Measurements from ENCODE around the gene C1orf50.

Gene C1orf50

DNA sequence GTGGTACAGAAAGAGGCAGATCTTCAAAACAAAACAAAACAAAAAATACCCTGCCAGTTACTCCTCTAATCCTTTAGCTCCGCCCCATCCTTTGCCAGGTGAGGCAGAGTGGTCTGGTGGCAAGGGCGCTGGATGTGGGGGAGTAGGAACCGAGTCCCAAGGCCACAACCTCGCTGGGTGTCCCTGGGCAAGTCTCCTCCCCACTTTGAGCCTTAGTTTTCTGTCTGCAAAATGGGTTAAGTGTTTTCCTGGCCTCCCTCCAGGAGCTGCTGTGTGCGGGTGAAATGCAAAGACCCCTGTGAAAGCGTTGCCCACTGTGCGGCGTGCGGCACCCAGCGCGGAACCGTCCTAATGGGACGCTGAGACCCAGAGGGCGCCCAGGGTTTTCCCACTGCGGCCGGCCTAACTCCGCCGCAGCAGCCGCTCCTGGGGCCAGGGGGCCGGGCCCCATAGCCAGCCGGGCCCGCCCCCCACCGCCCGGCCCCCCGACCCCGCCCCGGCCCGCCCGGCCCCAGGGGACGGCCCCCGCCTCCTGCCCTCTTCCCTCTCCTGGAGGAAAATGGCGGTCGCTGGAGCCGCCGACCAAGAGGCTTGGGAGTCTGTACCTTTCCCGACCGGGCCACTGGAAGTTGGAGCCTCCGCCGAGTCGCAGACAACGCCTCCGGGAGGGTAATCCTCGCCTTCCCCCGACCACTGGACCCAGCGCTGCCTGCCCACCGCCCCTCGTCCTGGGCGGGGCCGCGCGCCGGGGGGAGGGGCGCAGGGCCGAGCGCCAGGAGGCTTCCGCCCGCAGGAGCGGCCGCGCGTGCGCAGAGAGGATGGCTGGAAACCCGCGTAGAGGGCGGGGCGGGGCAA, 49.8 kb downstream of the C1orf50 start, which contains the start of the genes ERMAP and SVBP (continued):
- TF ChIP-seq, protein P1, sequence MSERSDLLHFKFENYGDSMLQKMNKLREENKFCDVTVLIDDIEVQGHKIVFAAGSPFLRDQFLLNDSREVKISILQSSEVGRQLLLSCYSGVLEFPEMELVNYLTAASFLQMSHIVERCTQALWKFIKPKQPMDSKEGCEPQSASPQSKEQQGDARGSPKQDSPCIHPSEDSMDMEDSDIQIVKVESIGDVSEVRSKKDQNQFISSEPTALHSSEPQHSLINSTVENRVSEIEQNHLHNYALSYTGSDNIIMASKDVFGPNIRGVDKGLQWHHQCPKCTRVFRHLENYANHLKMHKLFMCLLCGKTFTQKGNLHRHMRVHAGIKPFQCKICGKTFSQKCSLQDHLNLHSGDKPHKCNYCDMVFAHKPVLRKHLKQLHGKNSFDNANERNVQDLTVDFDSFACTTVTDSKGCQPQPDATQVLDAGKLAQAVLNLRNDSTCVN (tag by site-specific recombination; optimal IDR thresholded peaks at IDR 0.05), result peak; percentile 77
- no peak for TF ChIP-seq ZNF629 (tag by site-specific recombination; IDR thresholded peaks at IDR 0.05)
- TF ChIP-seq KLF7 (tag by site-specific recombination; IDR thresholded peaks at IDR 0.05; ENCODE audit: borderline replicate concordance), result peak; percentile 85; the same call in 1 of the 2 replicates
- 0 out of 2 replicates have a peak, but pooled peaks have one; percentile 45 for TF ChIP-seq ZXDB (tag by site-specific recombination; IDR thresholded peaks at IDR 0.05)
- peak; percentile 79 for TF ChIP-seq SP2 (tag by site-specific recombination; IDR thresholded peaks at IDR 0.05)
- TF ChIP-seq ZNF600 (tag by site-specific recombination; IDR thresholded peaks at IDR 0.05), result peak; percentile 60
- TF ChIP-seq ZNF776 (tag by site-specific recombination; IDR thresholded peaks at IDR 0.05; ENCODE audit: borderline replicate concordance), result no peak
- TF ChIP-seq KLF1 (tag by site-specific recombination; IDR thresholded peaks at IDR 0.05), result peak; percentile 87
- TF ChIP-seq ZNF837 (tag by site-specific recombination; IDR thresholded peaks at IDR 0.05), result no peak
- TF ChIP-seq ZFHX2 (tag by site-specific recombination; conservative IDR thresholded peaks at IDR 0.05), result peak; percentile 32; the same call in 1 of the 2 replicates
- peak; percentile 86 for TF ChIP-seq YY1 (tag by site-specific recombination; IDR thresholded peaks at IDR 0.05)
- TF ChIP-seq KLF8 (tag by site-specific recombination; IDR thresholded peaks at IDR 0.05), result peak; percentile 95
- peak; percentile 81 for TF ChIP-seq IKZF3 (tag by site-specific recombination; IDR thresholded peaks at IDR 0.05)
- TF ChIP-seq, protein P2, sequence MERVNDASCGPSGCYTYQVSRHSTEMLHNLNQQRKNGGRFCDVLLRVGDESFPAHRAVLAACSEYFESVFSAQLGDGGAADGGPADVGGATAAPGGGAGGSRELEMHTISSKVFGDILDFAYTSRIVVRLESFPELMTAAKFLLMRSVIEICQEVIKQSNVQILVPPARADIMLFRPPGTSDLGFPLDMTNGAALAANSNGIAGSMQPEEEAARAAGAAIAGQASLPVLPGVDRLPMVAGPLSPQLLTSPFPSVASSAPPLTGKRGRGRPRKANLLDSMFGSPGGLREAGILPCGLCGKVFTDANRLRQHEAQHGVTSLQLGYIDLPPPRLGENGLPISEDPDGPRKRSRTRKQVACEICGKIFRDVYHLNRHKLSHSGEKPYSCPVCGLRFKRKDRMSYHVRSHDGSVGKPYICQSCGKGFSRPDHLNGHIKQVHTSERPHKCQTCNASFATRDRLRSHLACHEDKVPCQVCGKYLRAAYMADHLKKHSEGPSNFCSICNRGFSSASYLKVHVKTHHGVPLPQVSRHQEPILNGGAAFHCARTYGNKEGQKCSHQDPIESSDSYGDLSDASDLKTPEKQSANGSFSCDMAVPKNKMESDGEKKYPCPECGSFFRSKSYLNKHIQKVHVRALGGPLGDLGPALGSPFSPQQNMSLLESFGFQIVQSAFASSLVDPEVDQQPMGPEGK (tag by site-specific recombination; IDR thresholded peaks at IDR 0.05), result peak; percentile 74; the same call in 1 of the 2 replicates
- peak; percentile 71; the same call in 1 of the 2 replicates for TF ChIP-seq ZNF2 (tag by site-specific recombination; IDR thresholded peaks at IDR 0.05)
- TF ChIP-seq, protein P3, sequence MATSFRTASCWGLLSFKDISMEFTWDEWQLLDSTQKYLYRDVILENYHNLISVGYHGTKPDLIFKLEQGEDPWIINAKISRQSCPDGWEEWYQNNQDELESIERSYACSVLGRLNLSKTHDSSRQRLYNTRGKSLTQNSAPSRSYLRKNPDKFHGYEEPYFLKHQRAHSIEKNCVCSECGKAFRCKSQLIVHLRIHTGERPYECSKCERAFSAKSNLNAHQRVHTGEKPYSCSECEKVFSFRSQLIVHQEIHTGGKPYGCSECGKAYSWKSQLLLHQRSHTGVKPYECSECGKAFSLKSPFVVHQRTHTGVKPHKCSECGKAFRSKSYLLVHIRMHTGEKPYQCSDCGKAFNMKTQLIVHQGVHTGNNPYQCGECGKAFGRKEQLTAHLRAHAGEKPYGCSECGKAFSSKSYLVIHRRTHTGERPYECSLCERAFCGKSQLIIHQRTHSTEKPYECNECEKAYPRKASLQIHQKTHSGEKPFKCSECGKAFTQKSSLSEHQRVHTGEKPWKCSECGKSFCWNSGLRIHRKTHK (tag by site-specific recombination; IDR thresholded peaks at IDR 0.05), result no peak
- peak; percentile 93 for TF ChIP-seq SP3 (tag by site-specific recombination; IDR thresholded peaks at IDR 0.05)
- TF ChIP-seq, protein P4, sequence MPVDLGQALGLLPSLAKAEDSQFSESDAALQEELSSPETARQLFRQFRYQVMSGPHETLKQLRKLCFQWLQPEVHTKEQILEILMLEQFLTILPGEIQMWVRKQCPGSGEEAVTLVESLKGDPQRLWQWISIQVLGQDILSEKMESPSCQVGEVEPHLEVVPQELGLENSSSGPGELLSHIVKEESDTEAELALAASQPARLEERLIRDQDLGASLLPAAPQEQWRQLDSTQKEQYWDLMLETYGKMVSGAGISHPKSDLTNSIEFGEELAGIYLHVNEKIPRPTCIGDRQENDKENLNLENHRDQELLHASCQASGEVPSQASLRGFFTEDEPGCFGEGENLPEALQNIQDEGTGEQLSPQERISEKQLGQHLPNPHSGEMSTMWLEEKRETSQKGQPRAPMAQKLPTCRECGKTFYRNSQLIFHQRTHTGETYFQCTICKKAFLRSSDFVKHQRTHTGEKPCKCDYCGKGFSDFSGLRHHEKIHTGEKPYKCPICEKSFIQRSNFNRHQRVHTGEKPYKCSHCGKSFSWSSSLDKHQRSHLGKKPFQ (tag by site-specific recombination; IDR thresholded peaks at IDR 0.05), result no peak
- peak; percentile 59; the same call in 1 of the 2 replicates for TF ChIP-seq ZNF610 (tag by site-specific recombination; IDR thresholded peaks at IDR 0.05; ENCODE audit: borderline replicate concordance)

DNA sequence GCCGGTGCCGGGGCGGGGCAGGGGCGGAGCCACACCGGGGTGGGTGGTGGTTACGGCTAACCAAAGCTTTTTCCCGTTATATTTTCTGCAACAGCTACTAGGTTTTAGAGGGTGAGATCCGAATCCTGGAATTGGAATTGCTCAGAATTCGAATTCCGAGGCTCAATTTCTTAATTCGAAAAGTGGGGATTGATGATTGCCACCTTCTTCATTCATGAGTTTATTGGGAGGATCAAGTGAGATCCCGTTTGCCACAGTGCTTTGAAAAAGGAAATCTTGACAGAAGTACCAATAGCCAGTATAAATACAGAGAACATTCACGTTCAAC, 50.4 kb downstream of the C1orf50 start:
- no peaks in the 10 kb centered on the region for H3K9me3 ChIP-seq (ENCODE audit: control insufficient read depth, insufficient read depth, low read depth, low read length)
- peaks cover 2% of the 10 kb centered on the region for H3K4me1 ChIP-seq (ENCODE audit: control insufficient read depth, insufficient read depth, low read length)
- peak overlapping the region; percentile 98; the same call in 1 of the 2 replicates for H3K27ac ChIP-seq (ENCODE audit: extremely low read depth, low read depth, low read length)
- H3K36me3 ChIP-seq (ENCODE audit: control insufficient read depth in 2 of 2, insufficient read depth in 1 of 2, low read length in 2 of 2), result peaks cover 0 to 10% of the 10 kb centered on the region in 2 experiments; a peak in 1 of 3 replicates
- peak overlapping the region; percentile 38 for H3K4me3 ChIP-seq (ENCODE audit: low read depth, low read length)
- POLR2A ChIA-PET, result interaction anchor here (0.6 to 2.8 kb wide), 3 partner anchors 29 to 354 kb away, joined by 3 to 25 read pairs (median 18); partner anchors contain the start of genes C1orf50, P3H1 and ZNF691
- CTCF ChIA-PET, result interaction anchor here (0.6 to 0.7 kb wide), 3 partner anchors 67 to 798 kb away, joined by 3 to 4 read pairs (median 3); no protein-coding TSS in a partner anchor
- peak; percentile 92 for TF ChIP-seq ZNF664 (tag by site-specific recombination; IDR thresholded peaks at IDR 0.05)
- TF ChIP-seq ZNF660 (tag by site-specific recombination; IDR thresholded peaks at IDR 0.05), result peak; percentile 5; the same call in 1 of the 2 replicates
- TF ChIP-seq ZBTB17 (tag by site-specific recombination; IDR thresholded peaks at IDR 0.05), result peak; percentile 46; the same call in 1 of the 2 replicates
- TF ChIP-seq ZNF791 (tag by site-specific recombination; IDR thresholded peaks at IDR 0.05), result no peak
- TF ChIP-seq KLF7 (tag by site-specific recombination; IDR thresholded peaks at IDR 0.05; ENCODE audit: borderline replicate concordance), result no peak
